ENCODE data around the gene SNX13.

DNA sequence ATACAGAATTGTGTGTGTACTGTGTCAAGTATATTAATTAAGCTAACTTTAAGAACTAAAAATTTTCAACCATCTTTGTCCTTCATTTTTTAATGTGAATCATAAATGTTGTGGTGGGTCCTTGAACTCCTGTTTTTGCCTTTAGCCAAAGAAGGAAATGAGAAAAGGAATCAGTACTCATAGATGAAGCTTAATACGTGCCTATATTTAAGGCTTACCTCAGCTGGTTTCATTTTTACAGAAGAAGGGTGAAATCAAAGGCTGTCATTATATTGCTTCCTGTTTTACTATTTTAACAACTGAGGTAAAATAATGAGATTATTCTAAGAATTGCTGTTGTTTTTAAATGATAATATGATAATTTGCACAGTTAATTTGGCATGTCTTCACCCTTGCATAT lies 6.3 kb upstream of the SNX13 start:
- no peak for TF ChIP-seq JUND (IDR thresholded peaks at IDR 0.05)
- TF ChIP-seq, protein P1, sequence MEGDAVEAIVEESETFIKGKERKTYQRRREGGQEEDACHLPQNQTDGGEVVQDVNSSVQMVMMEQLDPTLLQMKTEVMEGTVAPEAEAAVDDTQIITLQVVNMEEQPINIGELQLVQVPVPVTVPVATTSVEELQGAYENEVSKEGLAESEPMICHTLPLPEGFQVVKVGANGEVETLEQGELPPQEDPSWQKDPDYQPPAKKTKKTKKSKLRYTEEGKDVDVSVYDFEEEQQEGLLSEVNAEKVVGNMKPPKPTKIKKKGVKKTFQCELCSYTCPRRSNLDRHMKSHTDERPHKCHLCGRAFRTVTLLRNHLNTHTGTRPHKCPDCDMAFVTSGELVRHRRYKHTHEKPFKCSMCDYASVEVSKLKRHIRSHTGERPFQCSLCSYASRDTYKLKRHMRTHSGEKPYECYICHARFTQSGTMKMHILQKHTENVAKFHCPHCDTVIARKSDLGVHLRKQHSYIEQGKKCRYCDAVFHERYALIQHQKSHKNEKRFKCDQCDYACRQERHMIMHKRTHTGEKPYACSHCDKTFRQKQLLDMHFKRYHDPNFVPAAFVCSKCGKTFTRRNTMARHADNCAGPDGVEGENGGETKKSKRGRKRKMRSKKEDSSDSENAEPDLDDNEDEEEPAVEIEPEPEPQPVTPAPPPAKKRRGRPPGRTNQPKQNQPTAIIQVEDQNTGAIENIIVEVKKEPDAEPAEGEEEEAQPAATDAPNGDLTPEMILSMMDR (IDR thresholded peaks at IDR 0.05): no peak
- no peak for TF ChIP-seq IRF3 (IDR thresholded peaks at IDR 0.05; ENCODE audit: low read depth, low read length)
- TF ChIP-seq MXI1 (IDR thresholded peaks at IDR 0.05; ENCODE audit: low read depth, low read length): no peak
- TF ChIP-seq RFX5 (IDR thresholded peaks at IDR 0.05; ENCODE audit: low read length): no peak
- TF ChIP-seq ELF1 (IDR thresholded peaks at IDR 0.05): no peak
- TF ChIP-seq NRF1 (IDR thresholded peaks at IDR 0.05; ENCODE audit: low read depth, low read length): no peak
- TF ChIP-seq TCF12 (IDR thresholded peaks at IDR 0.05): no peak
- TF ChIP-seq FOXM1 (IDR thresholded peaks at IDR 0.05; ENCODE audit: low read depth): no peak
- TF ChIP-seq, protein P2, sequence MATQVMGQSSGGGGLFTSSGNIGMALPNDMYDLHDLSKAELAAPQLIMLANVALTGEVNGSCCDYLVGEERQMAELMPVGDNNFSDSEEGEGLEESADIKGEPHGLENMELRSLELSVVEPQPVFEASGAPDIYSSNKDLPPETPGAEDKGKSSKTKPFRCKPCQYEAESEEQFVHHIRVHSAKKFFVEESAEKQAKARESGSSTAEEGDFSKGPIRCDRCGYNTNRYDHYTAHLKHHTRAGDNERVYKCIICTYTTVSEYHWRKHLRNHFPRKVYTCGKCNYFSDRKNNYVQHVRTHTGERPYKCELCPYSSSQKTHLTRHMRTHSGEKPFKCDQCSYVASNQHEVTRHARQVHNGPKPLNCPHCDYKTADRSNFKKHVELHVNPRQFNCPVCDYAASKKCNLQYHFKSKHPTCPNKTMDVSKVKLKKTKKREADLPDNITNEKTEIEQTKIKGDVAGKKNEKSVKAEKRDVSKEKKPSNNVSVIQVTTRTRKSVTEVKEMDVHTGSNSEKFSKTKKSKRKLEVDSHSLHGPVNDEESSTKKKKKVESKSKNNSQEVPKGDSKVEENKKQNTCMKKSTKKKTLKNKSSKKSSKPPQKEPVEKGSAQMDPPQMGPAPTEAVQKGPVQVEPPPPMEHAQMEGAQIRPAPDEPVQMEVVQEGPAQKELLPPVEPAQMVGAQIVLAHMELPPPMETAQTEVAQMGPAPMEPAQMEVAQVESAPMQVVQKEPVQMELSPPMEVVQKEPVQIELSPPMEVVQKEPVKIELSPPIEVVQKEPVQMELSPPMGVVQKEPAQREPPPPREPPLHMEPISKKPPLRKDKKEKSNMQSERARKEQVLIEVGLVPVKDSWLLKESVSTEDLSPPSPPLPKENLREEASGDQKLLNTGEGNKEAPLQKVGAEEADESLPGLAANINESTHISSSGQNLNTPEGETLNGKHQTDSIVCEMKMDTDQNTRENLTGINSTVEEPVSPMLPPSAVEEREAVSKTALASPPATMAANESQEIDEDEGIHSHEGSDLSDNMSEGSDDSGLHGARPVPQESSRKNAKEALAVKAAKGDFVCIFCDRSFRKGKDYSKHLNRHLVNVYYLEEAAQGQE (IDR thresholded peaks at IDR 0.05; ENCODE audit: low read depth, low read length): no peak
- TF ChIP-seq RCOR1 (IDR thresholded peaks at IDR 0.05; ENCODE audit: low read length): no peak
